GM19468 (cell line): ENCODE measurements around the gene CNGA2.

Source experiments
- ATAC-seq: cut with Tn5 transposase; IDR thresholded peaks from one replicate; pipeline ENCODE4 v1.9.1; 2021; ENCODE audit warnings: mild to moderate bottlenecking, moderate library complexity, moderate number of reproducible peaks; ENCODE audit not compliant: unreplicated experiment; ENCODE audit errors: extremely low read depth

Gene CNGA2

GRCh38 chrX:151711154-151711553 lies 23.4 kb upstream of the CNGA2 start:
- no peak for ATAC-seq

- ATAC-seq: no peak
These were observed 22.8 kb upstream of the CNGA2 start for GRCh38 chrX:151711787-151712186.

- no peak for ATAC-seq
These were observed 22.3 kb upstream of the CNGA2 start for GRCh38 chrX:151712253-151712652.

- peak; percentile 60 for ATAC-seq
These were observed 20.7 kb upstream of the CNGA2 start for GRCh38 chrX:151713849-151714248.

GRCh38 chrX:151714362-151714761 lies 20.2 kb upstream of the CNGA2 start:
- no peak for ATAC-seq

- ATAC-seq: no peak
These were observed 18.8 kb upstream of the CNGA2 start, which contains the start of gene FATE1 for GRCh38 chrX:151715752-151716151. TSS of gene FATE1 (plus strand) at chrX:151716035. CDS start at chrX:151716120, 85 bp downstream.

GRCh38 chrX:151722241-151722846 lies 12.2 kb upstream of the CNGA2 start:
- ATAC-seq: no peak

- ATAC-seq: no peak
These were observed 11.3 kb upstream of the CNGA2 start for GRCh38 chrX:151723156-151723760.

GRCh38 chrX:151724563-151725337 lies 9.8 kb upstream of the CNGA2 start:
- no peak for ATAC-seq

- no peak for ATAC-seq
These were observed 9.3 kb upstream of the CNGA2 start for GRCh38 chrX:151725338-151725614.

- ATAC-seq: no peak
These were observed 7.8 kb upstream of the CNGA2 start for GRCh38 chrX:151726751-151727150.

GRCh38 chrX:151727346-151727745 lies 7.2 kb upstream of the CNGA2 start:
- no peak for ATAC-seq

- ATAC-seq: no peak
These were observed 5.4 kb upstream of the CNGA2 start for GRCh38 chrX:151729056-151729725.

GRCh38 chrX:151735219-151735618 lies 673 bp downstream of the CNGA2 start:
- no peak for ATAC-seq

- no peak for ATAC-seq
These were observed 2.1 kb downstream of the CNGA2 start for GRCh38 chrX:151736685-151737084.

GRCh38 chrX:151737494-151737893 lies 2.9 kb downstream of the CNGA2 start:
- ATAC-seq: no peak

GRCh38 chrX:151738751-151739150 lies 4.2 kb downstream of the CNGA2 start:
- no peak for ATAC-seq

- ATAC-seq: no peak
These were observed 7.1 kb downstream of the CNGA2 start for GRCh38 chrX:151741606-151742005.

- ATAC-seq: no peak
These were observed 7.8 kb downstream of the CNGA2 start for GRCh38 chrX:151742311-151742710.

- no peak for ATAC-seq
These were observed 9.3 kb downstream of the CNGA2 start for GRCh38 chrX:151743651-151744470.
